ENCODE data around the gene SLC38A7.

DNA sequence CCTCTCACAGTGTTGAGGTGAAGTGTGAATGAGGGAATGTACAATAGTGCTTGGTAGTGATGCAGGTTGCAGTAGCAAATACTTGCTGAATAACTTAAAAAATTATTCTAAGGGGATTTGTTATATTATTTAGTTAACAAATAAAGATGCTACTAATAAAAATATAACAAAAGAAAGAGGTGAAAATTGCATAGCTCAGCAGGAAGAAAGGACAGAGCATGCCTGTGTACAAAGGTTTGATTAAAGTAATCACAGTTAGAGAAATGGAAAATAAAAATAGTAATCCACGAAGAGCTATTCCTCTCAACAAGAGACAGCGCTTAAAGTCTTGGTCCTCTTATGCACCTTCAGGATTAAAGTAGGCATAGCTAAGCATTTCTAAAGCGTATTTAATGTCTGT is 38.5 kb upstream of the SLC38A7 start:
- TF ChIP-seq, protein P1, sequence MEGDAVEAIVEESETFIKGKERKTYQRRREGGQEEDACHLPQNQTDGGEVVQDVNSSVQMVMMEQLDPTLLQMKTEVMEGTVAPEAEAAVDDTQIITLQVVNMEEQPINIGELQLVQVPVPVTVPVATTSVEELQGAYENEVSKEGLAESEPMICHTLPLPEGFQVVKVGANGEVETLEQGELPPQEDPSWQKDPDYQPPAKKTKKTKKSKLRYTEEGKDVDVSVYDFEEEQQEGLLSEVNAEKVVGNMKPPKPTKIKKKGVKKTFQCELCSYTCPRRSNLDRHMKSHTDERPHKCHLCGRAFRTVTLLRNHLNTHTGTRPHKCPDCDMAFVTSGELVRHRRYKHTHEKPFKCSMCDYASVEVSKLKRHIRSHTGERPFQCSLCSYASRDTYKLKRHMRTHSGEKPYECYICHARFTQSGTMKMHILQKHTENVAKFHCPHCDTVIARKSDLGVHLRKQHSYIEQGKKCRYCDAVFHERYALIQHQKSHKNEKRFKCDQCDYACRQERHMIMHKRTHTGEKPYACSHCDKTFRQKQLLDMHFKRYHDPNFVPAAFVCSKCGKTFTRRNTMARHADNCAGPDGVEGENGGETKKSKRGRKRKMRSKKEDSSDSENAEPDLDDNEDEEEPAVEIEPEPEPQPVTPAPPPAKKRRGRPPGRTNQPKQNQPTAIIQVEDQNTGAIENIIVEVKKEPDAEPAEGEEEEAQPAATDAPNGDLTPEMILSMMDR (IDR thresholded peaks at IDR 0.05) = no peak
- TF ChIP-seq ZFX (IDR thresholded peaks at IDR 0.05; ENCODE audit: borderline replicate concordance) = no peak

Data from 22Rv1 (cell line).